GM10266 (cell line): Measurements from ENCODE around the gene ZFAND2B.

ENCODE experiments used
- DNase-seq: peaks from one replicate; pipeline ENCODE4 v3.0.0; 2012; ENCODE audit errors: extremely low spot score
- TF ChIP-seq, protein P1 (sequence below): IDR thresholded peaks from 2 replicates; pipeline ENCODE4 v1.5.1; 2012; ENCODE audit warnings: mild to moderate bottlenecking, low read depth; ENCODE audit not compliant: control insufficient read depth, insufficient read depth; ENCODE audit errors: missing control alignments

ZFAND2B gene

DNA sequence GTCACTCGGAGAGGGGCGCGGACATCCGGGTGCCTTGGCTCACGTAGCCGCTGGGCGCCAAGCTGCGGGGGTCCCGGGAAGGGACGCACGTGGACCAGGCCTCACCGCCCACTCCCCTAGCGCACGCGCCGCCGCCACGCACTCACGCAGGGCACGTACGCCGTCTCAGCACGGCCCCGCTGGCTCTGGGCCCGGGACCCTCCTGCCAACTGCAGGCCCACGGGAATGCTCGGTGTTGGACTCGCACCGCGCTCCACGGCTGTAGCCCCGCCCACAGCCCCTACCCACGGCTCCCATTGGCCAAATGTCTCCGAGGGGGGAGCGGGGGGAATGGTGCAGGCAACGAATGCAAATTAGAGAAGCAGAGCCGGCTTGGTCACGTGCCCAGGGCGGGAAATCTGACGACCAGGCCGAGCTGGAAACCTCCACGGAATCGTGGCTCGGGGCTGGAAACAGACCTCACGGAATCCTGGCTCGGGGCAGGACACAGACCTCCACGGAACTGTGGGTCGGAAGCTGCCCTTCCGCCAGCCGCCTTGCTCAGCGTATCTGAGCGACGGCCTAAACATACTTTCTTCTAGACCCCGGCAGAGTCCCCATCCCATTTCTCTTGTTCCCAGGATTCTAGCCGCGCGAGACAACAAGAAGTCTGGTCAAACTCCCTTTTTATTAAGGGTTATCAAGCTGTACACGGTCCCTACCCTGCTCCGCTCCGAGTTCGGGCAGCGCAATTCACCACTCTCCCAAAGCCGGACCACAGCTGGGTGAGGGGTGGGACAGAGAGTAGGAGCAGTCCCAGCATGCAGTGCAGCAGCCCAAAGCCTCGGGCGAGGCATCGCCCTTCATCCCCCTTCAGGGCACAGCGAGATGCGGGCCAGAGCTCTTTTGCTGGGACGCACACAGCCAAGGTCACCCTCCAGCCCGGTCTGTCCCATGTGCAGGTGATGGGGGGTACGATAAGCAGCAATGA, 12.4 kb downstream of the ZFAND2B start, which contains the start of gene ABCB6:
Gene ABCB6 (minus strand): TSS at position 227 of the 970 bp plus-strand sequence. CDS start 285 bp downstream, outside the sequence.
- DNase-seq = peak; percentile 94
- TF ChIP-seq, protein P1, sequence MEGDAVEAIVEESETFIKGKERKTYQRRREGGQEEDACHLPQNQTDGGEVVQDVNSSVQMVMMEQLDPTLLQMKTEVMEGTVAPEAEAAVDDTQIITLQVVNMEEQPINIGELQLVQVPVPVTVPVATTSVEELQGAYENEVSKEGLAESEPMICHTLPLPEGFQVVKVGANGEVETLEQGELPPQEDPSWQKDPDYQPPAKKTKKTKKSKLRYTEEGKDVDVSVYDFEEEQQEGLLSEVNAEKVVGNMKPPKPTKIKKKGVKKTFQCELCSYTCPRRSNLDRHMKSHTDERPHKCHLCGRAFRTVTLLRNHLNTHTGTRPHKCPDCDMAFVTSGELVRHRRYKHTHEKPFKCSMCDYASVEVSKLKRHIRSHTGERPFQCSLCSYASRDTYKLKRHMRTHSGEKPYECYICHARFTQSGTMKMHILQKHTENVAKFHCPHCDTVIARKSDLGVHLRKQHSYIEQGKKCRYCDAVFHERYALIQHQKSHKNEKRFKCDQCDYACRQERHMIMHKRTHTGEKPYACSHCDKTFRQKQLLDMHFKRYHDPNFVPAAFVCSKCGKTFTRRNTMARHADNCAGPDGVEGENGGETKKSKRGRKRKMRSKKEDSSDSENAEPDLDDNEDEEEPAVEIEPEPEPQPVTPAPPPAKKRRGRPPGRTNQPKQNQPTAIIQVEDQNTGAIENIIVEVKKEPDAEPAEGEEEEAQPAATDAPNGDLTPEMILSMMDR = no peak

- no peak for DNase-seq
- TF ChIP-seq, protein P1 = no peak
These were observed 13.4 kb downstream of the ZFAND2B start for GRCh38 chr2:219219784-219220532.

DNA sequence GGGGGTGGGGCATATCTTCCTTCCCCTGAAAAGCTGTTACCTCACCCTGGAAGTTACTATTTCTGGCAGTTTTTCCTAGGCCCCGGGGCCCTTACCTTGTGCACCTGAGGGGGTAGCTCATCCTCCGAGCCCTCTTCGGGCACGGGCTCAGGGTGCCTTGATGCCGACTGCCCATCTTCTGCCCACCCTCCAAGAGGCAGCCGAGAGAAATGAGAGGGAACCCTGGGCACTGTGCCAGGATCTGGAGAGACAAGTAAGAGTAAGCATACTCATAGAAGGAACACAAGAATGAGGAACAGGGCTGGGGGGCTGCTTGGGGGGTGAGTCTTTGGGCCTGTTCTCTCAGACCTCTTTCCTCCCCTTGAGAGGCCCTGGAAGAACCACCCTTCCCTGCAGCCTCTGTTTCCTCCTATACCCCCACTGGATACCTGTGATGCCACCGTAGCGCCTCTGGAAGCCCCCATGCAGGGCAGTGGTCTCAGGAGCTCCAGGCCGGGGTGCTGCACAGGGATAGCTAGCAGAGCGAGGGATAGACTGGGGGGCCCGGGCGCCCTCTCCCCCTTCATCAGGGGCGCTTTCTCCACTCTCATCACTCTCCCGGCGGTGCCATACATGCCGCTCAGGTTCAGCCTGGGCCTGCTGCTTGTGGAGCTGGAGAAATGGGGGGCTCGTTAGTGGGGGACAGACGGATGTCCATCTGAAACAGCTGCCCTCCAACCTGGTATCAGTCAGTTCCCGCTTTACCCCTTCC, 14.2 kb downstream of the ZFAND2B start:
- DNase-seq = no peak
- TF ChIP-seq, protein P1 = no peak

DNA sequence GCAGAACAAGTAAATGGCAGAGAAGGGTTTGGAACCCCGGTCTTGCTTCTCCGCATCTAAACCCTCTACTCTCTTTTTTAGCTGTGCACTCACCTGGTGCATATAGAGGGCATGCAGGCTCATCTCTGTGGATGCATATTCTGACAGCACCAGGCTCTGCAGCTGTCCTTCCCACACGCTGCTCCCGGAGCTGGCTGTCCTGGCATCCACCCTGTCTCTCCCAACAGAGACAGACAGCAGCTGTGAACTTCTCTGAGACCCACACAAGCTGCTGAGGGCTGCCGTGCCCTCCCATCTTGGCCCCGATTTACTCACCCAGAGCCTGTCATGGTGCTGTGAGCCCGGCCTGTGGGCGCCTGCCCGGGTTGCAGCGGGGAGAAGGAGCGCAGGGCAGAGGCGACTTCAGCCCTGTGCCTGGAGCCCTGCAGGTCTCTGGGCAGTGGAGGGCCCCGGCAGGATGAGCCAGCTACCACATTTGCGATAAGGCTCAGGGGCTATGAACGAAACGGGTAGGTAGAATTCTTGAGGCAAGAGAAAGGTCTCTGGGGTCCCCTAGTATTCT, 15.5 kb downstream of the ZFAND2B start:
- TF ChIP-seq, protein P1 = no peak
- DNase-seq = no peak

- TF ChIP-seq, protein P1 = no peak
These were observed 17.4 kb downstream of the ZFAND2B start for GRCh38 chr2:219223831-219224610.

DNA sequence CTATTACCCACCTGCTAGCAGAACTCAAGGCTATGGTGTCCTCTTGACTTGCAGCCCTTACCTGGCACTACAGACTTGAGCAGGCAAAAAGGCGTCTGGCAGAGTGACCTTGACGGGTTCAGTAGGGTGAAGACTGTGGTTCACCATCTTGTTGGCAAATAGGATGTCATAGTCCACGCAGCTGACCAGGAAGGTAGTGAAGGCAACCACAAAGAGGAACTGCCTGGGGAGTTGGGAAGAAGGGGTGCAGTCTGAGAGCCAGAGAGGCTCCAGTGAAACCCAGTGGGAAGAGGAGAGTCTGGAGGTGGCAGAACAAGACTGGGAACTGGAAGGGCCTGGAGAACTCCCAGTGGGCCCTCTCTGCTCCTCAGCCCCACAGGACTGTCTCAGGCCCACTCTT, 18.8 kb downstream of the ZFAND2B start:
- no peak for DNase-seq
- TF ChIP-seq, protein P1 = no peak

More at GRCh38 chr2:219223831-219224610, 17.4 kb downstream of the ZFAND2B start:
- DNase-seq = no peak
